ENCODE data around the gene TRIP13.
"Not testable (repeated sequence)": the region's sequence is repeated elsewhere in the genome, so short reads cannot be mapped to it uniquely, and the experiment has no call there.

Gene TRIP13

DNA sequence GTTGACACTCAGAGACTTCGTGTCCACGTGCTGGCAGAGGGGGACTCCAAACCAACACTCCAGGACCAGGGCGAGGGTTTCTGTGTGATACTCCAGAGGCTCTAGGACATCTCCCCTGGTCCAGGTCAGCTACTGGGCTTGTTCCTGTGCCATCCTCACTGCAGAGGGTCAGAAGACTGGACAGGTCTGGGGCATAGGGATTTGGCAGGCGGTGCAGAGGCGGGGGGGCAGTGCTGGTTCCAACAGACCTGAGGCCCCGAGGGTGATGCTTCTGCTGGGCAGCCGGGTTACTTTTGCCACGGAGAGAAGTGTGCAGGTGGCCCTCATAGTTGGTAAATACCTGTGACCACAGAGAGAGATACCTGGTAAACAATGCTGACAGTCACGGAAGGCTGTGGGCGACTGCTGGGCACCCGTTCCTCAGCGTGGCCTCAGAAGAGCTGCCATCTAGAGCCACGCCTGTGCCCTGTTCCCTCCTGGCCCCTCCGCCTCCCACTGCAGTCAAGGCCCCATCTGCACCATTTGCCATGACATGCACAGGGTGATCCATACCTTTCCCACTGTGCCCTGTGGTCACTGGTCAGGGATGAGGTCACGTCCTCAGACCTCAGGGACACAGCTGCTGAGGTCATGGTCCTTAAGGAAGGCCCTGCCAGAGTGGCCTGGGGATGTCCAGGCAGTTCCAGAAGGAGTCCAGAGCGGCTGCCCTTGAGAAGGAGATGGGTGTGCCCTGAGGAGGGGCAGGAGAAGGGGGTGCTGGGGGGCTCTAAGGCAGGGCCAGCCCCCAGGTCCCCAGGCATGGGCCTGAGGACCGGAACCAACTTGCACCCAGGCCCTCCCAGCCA, 30.0 kb downstream of the TRIP13 start:
- no peak for FAIRE-seq

DNA sequence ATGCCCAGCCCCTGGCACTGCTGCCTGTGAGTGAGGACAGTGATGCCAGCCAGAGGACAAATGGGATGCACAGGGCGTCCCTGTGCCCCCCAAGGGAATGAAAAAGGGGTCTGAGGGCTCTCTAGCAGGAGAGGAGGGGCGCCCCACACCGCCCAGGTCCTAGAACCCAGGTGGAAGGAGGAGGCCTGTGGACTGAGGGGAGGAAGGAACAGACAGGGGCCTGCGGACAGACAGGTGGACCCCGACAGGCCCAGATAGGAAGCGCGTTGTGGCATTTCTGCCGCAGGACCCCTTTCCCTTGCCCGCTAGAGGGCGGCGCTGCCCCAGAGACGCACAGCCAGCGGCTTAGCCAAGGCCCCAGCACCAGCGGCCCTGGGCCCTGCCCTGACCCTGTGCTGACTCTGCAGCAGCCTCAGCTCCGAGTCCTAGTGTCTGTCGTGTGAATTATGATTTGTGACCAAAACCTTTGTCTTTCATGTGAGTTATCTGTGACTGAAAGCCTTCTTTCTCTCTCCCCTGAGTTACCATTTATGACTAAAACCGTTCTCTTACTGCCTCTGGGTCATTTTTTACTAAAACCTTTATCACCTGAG, 30.7 kb downstream of the TRIP13 start:
- FAIRE-seq, result no peak

DNA sequence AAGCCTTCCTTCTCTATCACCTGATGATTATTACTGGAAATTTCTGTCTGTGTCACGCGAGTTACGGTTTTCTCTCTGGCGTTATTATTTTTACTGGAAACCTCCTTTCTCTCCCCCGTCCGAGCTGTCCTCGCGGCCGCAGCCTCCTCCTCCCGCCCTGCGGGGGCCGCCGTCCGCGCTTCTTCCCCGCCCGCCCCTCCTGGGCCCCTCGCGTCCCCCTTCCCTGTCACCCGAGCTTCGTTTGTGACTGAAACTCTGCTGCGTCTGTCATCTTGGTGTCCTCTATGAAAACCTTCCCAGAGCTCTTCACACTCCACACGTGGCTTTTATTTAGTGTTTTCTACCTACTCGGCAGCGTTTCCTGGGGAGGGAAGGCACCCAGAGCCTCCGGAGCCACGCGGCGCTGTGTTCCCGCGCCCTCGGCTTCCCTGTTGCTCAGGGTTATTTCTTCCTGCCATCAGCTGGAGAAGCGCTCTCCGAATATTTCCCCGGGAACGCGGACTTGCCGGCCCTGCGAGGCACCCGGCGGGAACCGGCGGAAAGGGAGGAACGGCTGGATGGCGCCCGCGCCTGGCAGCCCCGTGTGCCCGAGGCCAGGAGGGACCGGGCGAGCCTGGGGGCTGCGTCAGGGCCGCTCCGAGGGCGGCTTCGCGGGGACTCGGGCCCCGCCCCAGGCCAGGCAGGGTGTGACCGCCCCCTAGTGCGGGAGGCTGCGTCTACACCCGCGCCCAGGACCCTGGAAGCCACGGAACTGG, 33.9 kb downstream of the TRIP13 start:
- no peak for FAIRE-seq

GRCh38 chr5:927172-928015, 34.7 kb downstream of the TRIP13 start:
- no peak for FAIRE-seq

GRCh38 chr5:929182-929581, 36.5 kb downstream of the TRIP13 start:
- not testable (repeated sequence) for FAIRE-seq

DNA sequence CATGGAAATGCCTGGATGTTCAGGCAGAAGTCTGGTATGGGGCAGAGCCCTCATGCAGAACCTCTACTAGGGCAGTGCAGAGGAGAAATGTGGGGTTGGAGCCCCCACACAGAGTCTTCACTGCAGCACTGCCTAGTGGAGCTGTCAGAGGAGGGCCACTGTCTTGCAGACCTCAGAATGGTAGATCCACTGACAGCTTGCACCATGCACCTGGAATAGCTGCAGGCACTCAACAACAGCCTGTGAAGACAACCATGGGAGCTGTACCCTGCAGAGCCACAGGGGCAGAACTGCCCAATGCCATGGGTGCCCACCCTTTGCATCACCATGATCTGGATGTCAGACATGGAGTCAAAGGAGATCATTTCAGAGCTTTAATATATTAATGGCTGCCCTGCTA, 36.9 kb downstream of the TRIP13 start:
- FAIRE-seq, result no peak

DNA sequence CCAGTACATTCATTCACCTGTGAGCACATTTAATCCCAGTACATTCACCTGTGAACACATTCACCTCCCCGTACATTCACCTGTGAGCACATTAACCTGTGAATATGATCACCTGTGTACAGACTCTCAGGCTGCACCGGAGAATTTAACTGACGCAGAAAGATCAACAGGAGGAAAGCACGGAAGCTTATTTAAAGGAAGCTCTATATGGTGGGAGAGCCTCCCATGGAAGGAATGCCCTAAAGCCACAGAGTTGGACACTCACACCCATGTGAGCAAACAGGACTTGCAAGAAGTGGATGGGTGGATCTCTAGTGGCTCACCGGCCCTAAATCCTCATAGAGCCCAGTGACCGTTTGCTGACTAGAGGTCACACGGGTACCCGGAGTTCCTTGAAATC, 38.2 kb downstream of the TRIP13 start:
- no peak for FAIRE-seq

DNA sequence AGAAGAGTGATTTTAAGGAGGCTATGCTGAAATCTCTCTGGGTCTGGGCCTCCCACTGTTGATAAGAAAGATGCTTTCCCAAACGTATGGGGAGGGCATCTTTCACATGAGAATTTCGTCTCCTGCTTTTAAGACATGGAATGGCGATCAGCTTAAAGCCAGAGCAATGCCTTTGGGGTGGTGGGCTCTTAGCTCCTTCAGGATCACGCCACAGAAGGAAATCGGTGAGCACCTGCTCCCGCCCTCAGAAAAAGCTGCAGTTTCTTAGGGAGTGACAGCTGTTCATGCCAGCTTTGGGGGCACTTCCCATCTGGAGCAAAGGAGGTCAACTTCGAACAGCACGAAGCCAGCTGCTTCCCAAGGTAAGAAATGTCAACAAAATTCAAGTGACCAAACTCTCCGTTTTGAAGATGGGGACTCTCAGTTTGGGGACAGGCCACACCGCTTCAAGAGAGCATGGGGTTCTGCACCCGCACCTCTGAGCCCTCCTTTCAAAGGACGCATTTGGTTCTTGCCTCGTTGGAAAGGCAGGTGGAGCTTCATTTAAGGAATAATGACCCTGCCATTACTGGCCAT, 39.0 kb downstream of the TRIP13 start:
- no peak for FAIRE-seq

DNA sequence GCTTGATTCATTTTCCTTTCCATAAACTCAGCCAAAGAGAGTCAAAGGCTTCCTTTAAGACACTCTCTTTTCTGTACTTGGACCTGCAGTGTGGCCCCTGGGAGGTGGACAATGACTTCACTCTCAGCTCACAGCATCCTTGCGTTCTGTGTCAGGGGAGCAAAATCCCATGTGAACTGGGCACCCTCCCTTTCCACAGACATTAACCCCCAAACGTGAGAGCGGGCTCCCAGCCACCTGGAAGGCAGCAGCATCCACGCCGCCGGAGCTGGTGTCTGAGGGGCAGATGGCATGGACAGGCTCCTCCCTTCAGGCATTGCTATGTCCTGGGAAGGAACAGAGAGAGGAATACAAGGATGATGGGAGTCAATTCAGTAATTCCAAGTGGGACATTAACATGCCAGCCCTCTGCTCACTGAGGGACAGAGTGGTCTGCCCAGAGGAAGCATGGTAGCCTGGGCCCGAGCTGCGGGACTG, 39.5 kb downstream of the TRIP13 start:
- FAIRE-seq, result no peak

GRCh38 chr5:932628-933250, 40.1 kb downstream of the TRIP13 start:
- no peak for FAIRE-seq

- no peak for FAIRE-seq
Observed at GRCh38 chr5:933251-933861, 40.7 kb downstream of the TRIP13 start.

DNA sequence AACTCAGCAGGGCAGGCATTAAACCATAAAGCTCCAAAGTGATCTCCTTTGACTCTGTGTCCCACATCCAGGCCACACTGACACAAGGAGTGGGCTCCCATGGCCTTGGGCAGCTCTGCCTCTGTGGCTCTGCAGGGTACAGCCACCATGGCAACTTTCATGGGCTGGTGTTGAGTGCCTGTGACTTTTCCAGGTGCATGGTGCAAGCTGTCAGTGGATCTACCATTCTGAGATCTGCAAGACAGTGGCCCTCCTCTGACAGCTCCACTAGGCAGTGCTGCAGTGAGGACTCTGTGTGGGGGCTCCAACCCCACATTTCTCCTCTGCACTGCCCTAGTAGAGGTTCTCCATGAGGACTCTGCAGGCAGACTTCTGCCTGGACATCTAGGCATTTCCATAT, 41.3 kb downstream of the TRIP13 start:
- FAIRE-seq, result not testable (repeated sequence)

- FAIRE-seq, result not testable (repeated sequence)
Observed at GRCh38 chr5:934381-934967, 41.8 kb downstream of the TRIP13 start.

DNA sequence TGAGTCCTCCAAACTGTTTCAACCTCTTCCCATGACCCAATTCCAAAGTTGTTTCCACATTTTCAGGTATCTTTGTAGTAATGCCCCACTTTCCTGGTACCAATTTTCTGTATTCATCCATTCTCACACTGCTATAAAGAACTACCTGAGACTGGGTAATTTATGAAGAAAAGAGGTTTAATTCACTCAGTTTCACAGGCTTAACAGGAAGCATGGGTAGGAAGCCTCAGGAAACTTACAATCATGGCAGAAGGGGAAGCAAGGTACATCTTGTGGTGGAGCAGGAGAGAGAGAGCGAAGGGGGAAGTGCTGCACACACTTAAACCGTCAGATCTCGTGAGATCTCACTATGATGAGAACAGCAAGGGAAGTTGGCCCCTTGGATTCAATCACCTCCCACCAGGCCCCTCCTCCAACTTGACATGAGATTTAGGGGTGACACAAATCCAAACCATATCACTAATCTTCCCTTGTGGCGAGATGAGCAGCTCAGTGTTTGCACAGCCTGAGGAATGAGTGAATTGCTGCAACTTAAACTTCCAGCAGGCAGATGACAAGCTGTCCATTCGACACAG, 42.9 kb downstream of the TRIP13 start:
- no peak for FAIRE-seq

- no peak for FAIRE-seq
Observed at GRCh38 chr5:936149-937144, 43.8 kb downstream of the TRIP13 start.

GRCh38 chr5:937151-937924, 44.7 kb downstream of the TRIP13 start:
- no peak for FAIRE-seq

- FAIRE-seq, result no peak
Observed at GRCh38 chr5:939368-939767, 46.7 kb downstream of the TRIP13 start.

- not testable (repeated sequence) for FAIRE-seq
Observed at GRCh38 chr5:940741-941140, 48.1 kb downstream of the TRIP13 start.

All from TTC549 (cell line).